ENCODE results near the gene XKR3.

- TF ChIP-seq CTCF (IDR thresholded peaks at IDR 0.05): no peak
- TF ChIP-seq POLR2A (IDR thresholded peaks at IDR 0.05): no peak
These were observed at the start of gene XKR3 for GRCh38 chr22:16824716-16825687.

All from esophagus squamous epithelium (tissue), 4 donors.